ENCODE measurements around the gene BTBD9. TPM values are rescaled to one million over a fixed set of nuclear protein-coding genes. Genes with fewer than 3 reads are reported as not detected.

Gene BTBD9
- total RNA-seq, 4 donors from 2014 or later: 10.8 to 26.3 (median 15.3) TPM

DNA sequence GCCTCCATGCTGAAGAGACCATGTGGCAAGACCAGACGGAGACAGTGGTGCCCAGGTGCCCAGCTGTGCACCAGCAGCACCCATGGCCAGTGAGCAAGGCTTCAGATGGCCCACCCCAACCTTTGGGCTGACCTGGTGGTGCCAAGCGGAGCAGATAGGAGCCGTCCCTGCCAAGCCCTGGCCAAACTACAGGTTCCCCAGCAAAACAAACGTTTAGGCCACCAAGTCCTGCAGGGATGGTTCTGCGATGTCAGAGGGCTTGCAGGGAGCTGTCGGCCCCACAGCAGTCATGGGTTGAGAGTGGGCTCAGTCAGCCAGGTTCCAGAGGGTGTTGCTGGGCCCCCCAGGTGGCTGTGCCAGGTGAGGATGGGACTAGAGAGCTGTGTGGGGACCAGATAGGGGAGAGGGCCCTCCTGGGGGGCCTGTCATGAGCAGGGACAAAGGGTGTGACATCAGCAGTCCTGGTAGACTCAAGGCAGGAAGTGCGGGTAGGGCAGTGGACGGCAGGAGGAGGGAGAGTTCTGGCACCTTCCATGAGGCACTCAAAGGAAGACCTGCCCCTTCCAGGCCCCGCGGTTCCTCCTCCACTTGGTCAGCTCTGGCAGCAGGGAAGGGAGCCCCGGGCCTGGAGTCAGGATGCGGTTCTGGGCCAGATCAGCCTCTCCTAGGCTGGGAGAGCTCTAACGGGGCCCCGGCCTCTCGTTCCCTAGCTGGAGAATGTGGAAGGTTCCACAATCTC, 477.8 kb downstream of the BTBD9 start:
- ATAC-seq (ENCODE audit: low FRiP score) (no peak), DNase-seq (ENCODE audit: low spot score) (peak; percentile 13)
- TF ChIP-seq, protein P1, sequence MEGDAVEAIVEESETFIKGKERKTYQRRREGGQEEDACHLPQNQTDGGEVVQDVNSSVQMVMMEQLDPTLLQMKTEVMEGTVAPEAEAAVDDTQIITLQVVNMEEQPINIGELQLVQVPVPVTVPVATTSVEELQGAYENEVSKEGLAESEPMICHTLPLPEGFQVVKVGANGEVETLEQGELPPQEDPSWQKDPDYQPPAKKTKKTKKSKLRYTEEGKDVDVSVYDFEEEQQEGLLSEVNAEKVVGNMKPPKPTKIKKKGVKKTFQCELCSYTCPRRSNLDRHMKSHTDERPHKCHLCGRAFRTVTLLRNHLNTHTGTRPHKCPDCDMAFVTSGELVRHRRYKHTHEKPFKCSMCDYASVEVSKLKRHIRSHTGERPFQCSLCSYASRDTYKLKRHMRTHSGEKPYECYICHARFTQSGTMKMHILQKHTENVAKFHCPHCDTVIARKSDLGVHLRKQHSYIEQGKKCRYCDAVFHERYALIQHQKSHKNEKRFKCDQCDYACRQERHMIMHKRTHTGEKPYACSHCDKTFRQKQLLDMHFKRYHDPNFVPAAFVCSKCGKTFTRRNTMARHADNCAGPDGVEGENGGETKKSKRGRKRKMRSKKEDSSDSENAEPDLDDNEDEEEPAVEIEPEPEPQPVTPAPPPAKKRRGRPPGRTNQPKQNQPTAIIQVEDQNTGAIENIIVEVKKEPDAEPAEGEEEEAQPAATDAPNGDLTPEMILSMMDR (IDR thresholded peaks at IDR 0.05): no peak

DNA sequence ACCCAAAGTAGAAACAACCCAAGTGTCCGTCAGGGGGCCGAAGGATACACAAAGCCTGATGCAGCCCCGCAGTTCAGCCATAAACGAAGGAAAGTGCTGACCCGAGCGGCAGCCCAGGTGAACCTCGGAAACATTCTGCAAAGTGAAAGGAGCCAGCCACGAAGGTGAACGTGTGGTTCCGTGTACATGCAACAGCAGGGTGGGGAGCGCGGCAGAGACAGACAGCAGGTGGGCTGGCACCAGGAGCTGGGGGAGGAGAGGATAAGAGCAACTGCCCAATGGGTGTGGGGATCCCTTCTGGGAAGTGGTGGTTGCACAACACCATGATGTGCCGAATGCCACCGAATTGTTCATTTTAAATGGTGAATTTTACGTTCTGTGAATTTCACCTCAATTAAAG, 478.4 kb downstream of the BTBD9 start:
- DNase-seq (ENCODE audit: low spot score): peak; percentile 11
- ATAC-seq (ENCODE audit: low FRiP score): no peak
- TF ChIP-seq, protein P1 (IDR thresholded peaks at IDR 0.05): no peak

DNA sequence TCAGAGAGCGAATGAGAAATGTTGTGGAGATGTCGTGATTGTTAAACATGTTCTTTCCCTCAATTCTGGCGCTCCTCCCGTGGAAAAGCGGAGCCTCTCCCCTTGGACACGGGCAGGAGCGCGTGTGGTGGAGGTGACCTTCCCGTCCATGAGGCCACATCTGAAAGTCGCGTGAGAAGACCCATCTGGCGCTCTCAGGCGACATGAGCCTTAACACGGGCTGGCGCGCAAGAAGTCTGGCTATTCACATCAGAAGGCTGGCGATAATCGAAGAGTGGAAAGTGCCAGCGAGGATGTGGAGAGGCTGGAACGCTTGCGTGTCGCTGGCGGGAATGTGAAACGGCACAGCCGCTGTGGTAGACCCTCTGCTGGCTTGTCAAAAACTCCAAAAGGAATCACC, 478.9 kb downstream of the BTBD9 start:
- TF ChIP-seq, protein P1 (IDR thresholded peaks at IDR 0.05): no peak
- ATAC-seq (ENCODE audit: low FRiP score) (no peak), DNase-seq (ENCODE audit: low spot score) (peak; percentile 11)

DNA sequence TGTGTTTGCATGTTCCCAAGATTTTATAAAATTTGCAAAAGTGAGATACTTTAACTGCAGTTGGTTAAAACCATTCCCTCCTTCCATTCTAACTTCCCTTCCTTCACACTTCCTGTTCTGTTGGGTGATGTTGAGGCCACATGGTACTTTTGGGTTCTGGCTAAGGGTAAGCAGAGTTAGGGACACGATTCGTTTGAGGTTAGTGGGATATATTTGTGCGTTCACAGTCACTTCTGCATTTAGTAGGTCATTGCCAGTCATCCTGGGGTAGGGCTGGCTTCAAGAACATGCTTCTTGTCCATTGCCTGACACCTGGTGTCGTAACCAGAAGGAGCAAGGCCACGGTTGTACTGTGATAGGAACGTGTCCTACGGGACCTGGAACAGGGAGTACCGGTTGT, 480.1 kb downstream of the BTBD9 start:
- TF ChIP-seq, protein P1 (IDR thresholded peaks at IDR 0.05): no peak
- ATAC-seq (ENCODE audit: low FRiP score) (no peak), DNase-seq (ENCODE audit: low spot score) (no peak)

- ATAC-seq (ENCODE audit: low FRiP score): no peak
- TF ChIP-seq, protein P1 (IDR thresholded peaks at IDR 0.05): no peak
Measured at GRCh38 chr6:38158762-38159350, 480.9 kb downstream of the BTBD9 start.

GRCh38 chr6:38157905-38158304, 481.8 kb downstream of the BTBD9 start:
- ATAC-seq (ENCODE audit: low FRiP score): no peak
- no peak for DNase-seq (ENCODE audit: low spot score)
- TF ChIP-seq, protein P1 (IDR thresholded peaks at IDR 0.05): no peak

More at GRCh38 chr6:38158762-38159350, 480.9 kb downstream of the BTBD9 start:
- DNase-seq (ENCODE audit: low spot score): peak; percentile 6
